D721Med (cell line): Measurements from ENCODE around the gene COA7.
"Not testable (repeated sequence)": the region's sequence is repeated elsewhere in the genome, so short reads cannot be mapped to it uniquely, and the experiment has no call there.

Experiments
- DNase-seq: peaks from one replicate; pipeline ENCODE4 v3.0.0; 2011; ENCODE audit warnings: low spot score; ENCODE audit not compliant: insufficient read length
- FAIRE-seq: peaks from 2 replicates; lab custom pipeline; 2011; peaks lifted over from hg19 to GRCh38; lab: Jason Lieb, UNC
- CTCF ChIP-seq: IDR thresholded peaks from 2 replicates; pipeline ENCODE4 v1.5.1; 2012; ENCODE audit warnings: mild to moderate bottlenecking, control low read depth; ENCODE audit not compliant: insufficient read depth; ENCODE audit errors: missing control alignments

Gene COA7

GRCh38 chr1:52723260-52723659, 25.1 kb upstream of the COA7 start:
- no peak for TF ChIP-seq CTCF
- FAIRE-seq: no peak

GRCh38 chr1:52715296-52715695, 17.1 kb upstream of the COA7 start:
- not testable (repeated sequence) for FAIRE-seq, DNase-seq

More at GRCh38 chr1:52723260-52723659, 25.1 kb upstream of the COA7 start:
- no peak for DNase-seq

DNA sequence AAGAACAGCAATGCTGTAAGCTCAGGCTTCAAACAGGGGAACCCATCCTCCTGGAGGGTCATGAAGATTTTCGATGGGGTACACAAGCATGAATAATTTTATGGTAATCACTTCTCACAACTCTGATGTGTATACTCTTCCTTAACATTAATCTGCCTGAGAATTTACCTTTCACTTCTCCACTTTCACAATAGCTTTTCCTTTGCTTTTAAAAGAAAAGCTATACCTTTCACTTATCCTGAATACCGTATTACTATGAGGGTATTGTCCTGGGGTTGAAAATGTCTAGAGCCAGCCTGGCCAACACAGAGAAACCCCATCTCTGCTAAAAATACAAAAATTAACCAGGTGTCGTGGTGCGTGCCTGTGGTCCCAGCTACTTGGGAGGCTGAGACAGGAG, 15.4 kb upstream of the COA7 start:
- FAIRE-seq: no peak
- no peak for TF ChIP-seq CTCF
- no peak for DNase-seq

- FAIRE-seq: no peak
- no peak for DNase-seq
- no peak for TF ChIP-seq CTCF
Measured at GRCh38 chr1:52709016-52709415, 10.9 kb upstream of the COA7 start.

DNA sequence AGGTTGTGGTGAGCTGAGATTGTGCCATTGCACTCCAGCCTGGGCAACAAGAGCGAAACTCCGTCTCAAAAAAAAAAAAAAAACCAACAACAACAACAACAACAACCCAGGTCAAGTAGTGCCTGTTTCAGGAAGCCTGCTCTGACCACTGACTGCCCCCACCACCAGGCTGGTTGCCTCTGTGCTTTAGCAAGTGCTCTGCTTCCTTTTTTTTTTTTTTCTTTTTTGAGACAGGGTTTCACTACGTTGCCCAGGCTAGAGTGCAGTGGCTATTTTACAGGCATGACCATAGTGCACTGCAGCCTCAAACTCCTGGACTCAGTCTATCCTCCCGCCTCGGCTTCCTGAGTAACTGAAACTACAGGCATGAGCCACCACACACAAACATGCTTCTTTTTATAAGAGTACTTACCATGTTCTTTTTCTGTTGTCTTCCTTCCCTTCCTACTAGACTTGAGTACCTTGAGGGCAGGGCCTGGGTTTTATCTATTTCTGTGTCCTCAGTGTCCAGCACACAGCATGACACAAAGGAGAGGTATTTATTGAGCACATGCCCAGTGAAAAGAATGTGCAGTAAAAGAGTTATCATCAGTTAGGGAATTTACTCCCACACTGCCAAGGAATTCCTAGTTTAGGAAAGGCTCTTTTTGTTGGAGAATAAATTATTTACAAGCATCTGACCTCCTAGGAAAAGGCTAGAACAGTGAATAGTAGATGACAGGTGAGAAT, 9.9 kb upstream of the COA7 start:
- FAIRE-seq (no peak), DNase-seq (no peak)
- no peak for TF ChIP-seq CTCF

GRCh38 chr1:52706941-52707926, 9.1 kb upstream of the COA7 start:
- DNase-seq (no peak), FAIRE-seq (no peak)
- TF ChIP-seq CTCF: no peak

DNA sequence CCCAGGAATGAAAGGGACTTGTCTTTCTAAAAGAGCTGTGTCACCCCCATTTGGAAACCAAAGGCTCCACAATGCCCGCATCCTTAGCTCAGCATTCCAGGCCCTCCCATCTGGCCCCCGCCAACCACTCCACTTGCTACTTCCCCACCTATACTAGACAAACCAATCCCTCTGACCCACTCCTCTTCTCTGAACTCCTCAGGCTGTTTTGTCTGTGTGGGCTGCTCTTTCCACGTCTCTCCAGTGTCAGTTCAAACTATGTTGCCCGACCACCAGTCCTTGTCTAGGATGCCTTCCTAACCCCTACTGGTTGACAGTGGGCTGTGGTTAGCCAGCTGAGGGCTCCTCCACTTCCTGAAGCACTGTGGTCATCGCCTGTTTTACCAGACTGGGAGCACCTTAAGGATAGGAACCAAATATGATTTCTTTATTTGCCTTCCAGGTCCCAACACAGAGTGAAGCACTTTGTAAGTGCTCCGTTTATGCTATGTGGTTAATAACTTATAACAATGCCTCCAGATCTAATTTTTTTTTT, 8.1 kb upstream of the COA7 start:
- no peak for TF ChIP-seq CTCF
- FAIRE-seq (no peak), DNase-seq (no peak)
